Measurements from ENCODE around the gene NFAT5.

DNA sequence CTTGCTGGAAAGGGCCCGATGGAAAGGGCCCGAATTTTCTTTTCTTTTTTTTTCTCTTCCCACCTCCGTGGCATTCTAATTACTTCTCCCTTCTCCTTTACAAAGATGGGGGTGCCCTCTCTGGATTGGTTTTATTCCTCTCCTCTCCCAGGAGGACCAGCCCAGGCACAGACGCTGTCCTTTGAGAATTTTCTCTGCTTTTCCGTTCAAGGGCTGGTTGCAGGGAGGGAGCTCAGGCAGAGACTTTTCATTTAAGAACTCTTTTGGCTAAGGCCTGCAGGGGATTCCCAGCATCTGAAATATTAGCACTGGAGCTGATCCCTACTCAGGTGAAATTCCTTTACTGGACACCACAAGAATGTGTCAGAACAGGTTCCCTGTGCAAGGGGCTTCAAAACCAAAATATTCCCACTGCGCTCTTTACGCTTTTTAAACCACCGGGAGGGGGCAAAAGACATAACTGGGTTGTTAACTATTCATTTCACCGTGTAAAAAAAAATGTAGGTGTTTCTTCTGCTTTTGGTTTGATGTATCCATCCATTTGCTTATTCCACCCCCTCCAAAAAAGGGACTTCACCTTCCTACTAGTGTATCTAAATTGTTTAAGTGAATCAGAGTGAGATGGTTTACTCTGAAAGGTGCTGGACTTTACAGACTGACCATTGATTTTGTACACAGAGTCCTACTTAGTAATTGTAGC is 1.4 kb downstream of the NFAT5 start:
- TF ChIP-seq, protein P1, sequence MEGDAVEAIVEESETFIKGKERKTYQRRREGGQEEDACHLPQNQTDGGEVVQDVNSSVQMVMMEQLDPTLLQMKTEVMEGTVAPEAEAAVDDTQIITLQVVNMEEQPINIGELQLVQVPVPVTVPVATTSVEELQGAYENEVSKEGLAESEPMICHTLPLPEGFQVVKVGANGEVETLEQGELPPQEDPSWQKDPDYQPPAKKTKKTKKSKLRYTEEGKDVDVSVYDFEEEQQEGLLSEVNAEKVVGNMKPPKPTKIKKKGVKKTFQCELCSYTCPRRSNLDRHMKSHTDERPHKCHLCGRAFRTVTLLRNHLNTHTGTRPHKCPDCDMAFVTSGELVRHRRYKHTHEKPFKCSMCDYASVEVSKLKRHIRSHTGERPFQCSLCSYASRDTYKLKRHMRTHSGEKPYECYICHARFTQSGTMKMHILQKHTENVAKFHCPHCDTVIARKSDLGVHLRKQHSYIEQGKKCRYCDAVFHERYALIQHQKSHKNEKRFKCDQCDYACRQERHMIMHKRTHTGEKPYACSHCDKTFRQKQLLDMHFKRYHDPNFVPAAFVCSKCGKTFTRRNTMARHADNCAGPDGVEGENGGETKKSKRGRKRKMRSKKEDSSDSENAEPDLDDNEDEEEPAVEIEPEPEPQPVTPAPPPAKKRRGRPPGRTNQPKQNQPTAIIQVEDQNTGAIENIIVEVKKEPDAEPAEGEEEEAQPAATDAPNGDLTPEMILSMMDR (IDR thresholded peaks at IDR 0.05; ENCODE audit: low read depth, low read length) = peak; percentile 48
- no peak for TF ChIP-seq EZH2phosphoT487 (IDR thresholded peaks at IDR 0.05; ENCODE audit: low read depth)
